ENCODE data around the gene MTMR12.

MTMR12 gene

GRCh38 chr5:32274548-32275395 lies 38.0 kb downstream of the MTMR12 start:
- DNase-seq (ENCODE audit: low read depth), result no peak

DNA sequence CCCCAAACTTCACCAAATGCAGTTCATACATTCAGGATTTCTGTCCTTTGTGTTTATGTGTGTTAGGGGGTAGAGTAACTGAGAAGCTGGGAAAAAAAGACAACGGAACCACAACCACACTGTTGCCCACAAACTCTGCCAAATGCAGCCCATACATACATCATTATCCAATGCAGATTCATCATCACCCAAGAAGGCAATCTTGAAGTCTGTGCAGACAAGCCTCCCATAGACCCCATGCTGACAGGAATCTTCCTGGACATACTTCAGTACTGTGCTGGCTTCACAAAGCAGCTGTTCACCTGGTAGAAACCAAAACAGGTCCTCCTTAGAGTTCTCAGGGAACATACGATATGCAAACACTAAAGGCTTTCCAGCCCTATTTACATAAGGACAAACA lies 38.9 kb downstream of the MTMR12 start:
- DNase-seq (ENCODE audit: low read depth), result no peak

GRCh38 chr5:32272746-32273145 lies 40.0 kb downstream of the MTMR12 start:
- no peak for DNase-seq (ENCODE audit: low read depth)

GRCh38 chr5:32270946-32271345 lies 41.8 kb downstream of the MTMR12 start:
- DNase-seq (ENCODE audit: low read depth), result no peak

GRCh38 chr5:32270178-32270577 lies 42.6 kb downstream of the MTMR12 start:
- DNase-seq (ENCODE audit: low read depth), result no peak

GRCh38 chr5:32265902-32266301 lies 46.8 kb downstream of the MTMR12 start:
- DNase-seq (ENCODE audit: low read depth), result no peak

- DNase-seq (ENCODE audit: low read depth), result no peak
Observed at GRCh38 chr5:32264957-32265572, 47.7 kb downstream of the MTMR12 start.

GRCh38 chr5:32263684-32264083 lies 49.1 kb downstream of the MTMR12 start:
- DNase-seq (ENCODE audit: low read depth), result no peak

- no peak for DNase-seq (ENCODE audit: low read depth)
Observed at GRCh38 chr5:32261198-32261597, 51.5 kb downstream of the MTMR12 start.

- no peak for DNase-seq (ENCODE audit: low read depth)
Observed at GRCh38 chr5:32259033-32259432, 53.7 kb downstream of the MTMR12 start.

DNA sequence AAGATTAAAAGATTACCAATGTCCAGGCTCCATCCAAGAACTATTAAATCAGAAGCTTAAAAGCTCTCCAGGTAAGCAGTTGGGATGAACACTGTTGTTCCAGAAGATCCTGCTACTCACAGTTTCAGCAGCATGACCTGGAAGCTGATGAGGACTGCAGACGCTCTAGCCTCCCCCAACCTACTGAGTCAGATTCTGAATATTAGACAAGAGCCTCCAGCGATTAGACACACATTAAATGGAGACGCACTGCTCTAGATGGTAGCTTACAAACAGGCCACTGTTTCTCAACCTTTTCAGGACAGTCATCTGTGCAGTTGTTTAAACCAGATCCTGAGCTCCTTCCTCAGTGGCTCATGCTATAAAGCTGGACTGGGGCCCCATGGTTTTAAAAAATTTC lies 54.3 kb downstream of the MTMR12 start:
- no peak for DNase-seq (ENCODE audit: low read depth)

DNA sequence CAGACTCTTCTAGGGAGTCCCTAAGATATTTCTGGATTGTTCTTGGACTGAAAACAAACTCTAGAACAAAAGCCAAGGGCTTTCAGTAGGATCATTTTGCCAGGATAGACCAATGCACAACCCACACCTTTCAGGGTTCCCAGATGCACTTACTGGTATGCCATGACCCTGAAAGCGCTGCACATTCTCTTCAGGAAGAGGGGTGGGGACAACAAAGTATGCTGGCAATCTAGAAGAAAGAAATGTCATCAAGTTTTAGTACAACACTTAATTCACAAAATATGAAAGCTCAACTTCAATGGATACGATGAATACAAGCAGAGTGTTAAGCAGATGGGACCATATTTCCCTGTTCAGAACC lies 57.2 kb downstream of the MTMR12 start:
- no peak for DNase-seq (ENCODE audit: low read depth)

DNA sequence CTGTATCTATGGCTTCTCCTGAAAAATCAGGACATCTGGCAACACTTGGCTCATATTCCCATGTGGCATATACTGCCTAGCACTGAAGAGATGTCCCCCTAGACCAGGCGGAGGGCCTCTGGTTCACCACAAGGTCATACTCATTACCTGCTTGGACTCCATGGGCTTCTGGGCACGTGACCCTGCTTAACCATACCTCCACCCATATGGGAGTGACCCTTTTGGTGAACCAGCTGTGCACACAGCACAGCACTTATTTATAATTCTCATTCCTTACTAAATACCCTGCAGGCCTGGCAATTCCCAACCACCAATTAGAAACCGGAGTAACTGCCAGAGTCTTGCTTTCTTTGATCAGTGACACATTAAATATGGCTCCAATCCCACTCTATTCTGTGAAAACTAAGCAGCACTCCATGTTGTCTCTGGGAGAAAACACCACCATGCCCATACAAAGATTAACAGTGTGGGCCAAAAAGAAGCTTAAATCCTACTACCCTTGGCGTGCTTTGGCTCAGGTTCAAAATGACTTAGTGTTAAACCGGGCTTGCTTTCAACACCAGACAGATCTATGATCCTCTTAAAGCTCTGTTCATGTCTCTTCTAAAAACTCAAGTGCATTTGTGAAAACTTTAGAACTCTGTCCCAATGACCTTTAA lies 57.7 kb downstream of the MTMR12 start:
- no peak for DNase-seq (ENCODE audit: low read depth)

DNA sequence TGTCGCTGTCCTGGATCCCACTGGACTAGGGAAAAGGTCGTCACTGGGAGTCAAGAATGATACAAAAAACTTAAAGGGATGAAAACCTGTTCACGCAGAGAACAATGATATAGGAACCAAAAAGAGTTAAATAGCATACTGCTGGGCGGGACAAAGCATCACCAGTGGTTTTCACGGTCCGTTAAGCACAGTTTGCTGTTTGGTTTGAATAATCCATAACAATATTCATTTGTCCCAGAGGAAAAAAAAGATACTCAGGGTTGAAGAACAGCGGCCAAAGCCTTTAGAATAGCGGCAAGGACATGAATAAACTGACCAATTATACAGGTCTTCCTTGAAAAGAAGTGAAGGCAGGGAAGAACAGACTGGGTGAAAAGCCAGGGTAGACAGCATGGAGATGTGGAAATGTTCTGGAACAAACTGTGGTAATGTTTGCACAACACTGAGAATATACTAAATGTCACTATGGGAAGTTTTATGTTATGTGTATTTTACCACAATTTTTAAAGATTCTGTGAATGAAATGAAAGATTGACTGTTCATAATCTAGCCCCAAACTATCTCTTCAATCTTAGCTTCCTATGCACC lies 60.8 kb downstream of the MTMR12 start:
- DNase-seq (ENCODE audit: low read depth), result no peak

- DNase-seq (ENCODE audit: low read depth), result no peak
Observed at GRCh38 chr5:32249668-32250067, 63.1 kb downstream of the MTMR12 start.

GRCh38 chr5:32245742-32246141 lies 67.0 kb downstream of the MTMR12 start:
- no peak for DNase-seq (ENCODE audit: low read depth)

DNA sequence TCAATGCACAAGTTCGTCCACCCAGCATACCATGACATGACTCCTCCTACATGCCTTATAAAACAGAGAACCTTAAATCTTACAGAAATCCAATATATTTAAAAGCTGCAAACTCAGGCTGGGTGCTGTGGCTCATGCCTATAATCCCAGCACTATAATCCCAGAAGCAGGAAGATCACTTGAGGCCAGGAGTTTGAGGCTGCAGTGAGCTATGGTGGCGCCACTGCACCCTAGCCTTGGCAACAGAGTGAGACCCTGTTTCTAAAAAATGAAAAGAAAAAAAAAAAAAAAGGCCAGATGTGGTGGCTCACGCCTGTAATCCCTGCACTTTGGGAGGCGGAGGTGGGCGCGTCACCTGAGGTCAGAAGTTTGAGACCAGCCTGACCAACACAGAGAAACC lies 68.7 kb downstream of the MTMR12 start:
- no peak for DNase-seq (ENCODE audit: low read depth)

DNA sequence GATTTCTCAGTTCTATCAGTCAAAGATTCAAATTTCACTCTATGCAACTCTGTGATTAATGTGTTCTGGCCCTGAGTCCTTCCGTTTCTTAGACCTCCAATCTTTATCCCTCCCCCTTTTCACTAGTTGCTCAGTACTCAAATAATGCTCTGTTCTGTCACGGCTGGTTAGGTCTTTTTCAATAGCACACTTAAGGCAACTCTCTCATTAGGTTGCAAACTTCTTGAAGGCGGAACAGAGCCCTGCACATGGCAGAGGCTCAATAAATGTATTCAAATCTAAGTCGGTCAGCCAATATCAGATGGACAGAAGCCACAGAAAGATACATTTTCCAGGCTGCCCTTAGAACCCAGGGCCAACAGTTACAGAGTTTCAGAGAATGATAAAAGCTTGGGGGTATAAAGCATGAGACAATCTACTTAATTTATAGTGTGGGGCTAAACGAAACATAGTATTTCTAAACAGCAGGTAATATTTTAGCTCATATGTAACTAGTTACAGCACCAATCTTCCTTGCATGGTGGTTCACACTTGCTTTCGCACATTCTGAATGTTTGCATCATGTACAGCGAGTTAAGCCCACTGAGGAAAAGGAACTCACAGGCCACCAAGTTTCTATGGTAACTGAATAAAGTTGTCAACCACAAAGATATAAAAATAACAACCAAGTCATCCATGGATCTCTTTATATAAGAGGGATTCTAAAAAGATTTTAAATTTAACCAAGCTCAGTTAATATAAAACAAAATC lies 71.5 kb downstream of the MTMR12 start:
- no peak for DNase-seq (ENCODE audit: low read depth)

DNA sequence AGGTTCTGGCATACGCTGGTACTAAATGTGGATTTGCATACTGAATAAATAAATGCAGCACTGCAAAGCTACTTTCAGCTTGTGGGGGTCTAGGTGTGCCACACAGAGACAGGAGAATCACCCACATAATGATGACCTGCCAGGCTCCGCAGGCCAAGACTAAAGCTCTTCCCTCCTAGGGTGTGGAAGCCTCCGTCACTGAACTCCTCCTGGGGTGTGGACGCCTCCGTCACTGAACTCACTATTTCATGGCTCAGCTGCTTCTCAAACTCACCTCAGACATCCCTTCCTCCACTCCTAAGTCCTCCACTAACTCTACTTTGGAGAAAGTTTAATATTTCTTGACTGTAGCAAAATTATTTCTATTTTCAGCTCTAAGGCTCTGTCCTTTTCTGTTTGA lies 73.4 kb downstream of the MTMR12 start:
- DNase-seq (ENCODE audit: low read depth), result no peak

GRCh38 chr5:32233696-32234447 lies 78.9 kb downstream of the MTMR12 start:
- no peak for DNase-seq (ENCODE audit: low read depth)

- DNase-seq (ENCODE audit: low read depth), result no peak
Observed at GRCh38 chr5:32233220-32233695, 79.5 kb downstream of the MTMR12 start.
